Measurements from ENCODE around the gene CERS3.

GRCh38 chr15:100430411-100430810 is 98.3 kb downstream of the CERS3 start:
- TF ChIP-seq CTCF (conservative IDR thresholded peaks at IDR 0.05; ENCODE audit: low read length) = no peak
- TF ChIP-seq EZH2phosphoT487 (IDR thresholded peaks at IDR 0.05; ENCODE audit: borderline replicate concordance) = no peak
